GM12875 (cell line): ENCODE measurements around the gene PEX10.

ENCODE experiments used
- H3K4me3 ChIP-seq: one replicate; pipeline ENCODE4 v1.5.1; 2011; ENCODE audit warnings: low read depth, low read length, control low read depth
- CTCF ChIP-seq: IDR thresholded peaks from 2 replicates; pipeline ENCODE4 v1.5.1; 2011; ENCODE audit warnings: low read depth, mild to moderate bottlenecking, control low read depth, inconsistent platforms, low read length, moderate library complexity, borderline replicate concordance; ENCODE audit not compliant: insufficient read depth

The PEX10 gene

GRCh38 chr1:2388004-2388913 lies 24.1 kb downstream of the PEX10 start:
- no peak for TF ChIP-seq CTCF
- H3K4me3 ChIP-seq: no peak overlapping the region

- no peak for TF ChIP-seq CTCF
- no peak overlapping the region for H3K4me3 ChIP-seq
These were observed 25.4 kb downstream of the PEX10 start for GRCh38 chr1:2386636-2387611.

GRCh38 chr1:2385606-2386280 lies 26.6 kb downstream of the PEX10 start:
- H3K4me3 ChIP-seq: no peak overlapping the region
- no peak for TF ChIP-seq CTCF

DNA sequence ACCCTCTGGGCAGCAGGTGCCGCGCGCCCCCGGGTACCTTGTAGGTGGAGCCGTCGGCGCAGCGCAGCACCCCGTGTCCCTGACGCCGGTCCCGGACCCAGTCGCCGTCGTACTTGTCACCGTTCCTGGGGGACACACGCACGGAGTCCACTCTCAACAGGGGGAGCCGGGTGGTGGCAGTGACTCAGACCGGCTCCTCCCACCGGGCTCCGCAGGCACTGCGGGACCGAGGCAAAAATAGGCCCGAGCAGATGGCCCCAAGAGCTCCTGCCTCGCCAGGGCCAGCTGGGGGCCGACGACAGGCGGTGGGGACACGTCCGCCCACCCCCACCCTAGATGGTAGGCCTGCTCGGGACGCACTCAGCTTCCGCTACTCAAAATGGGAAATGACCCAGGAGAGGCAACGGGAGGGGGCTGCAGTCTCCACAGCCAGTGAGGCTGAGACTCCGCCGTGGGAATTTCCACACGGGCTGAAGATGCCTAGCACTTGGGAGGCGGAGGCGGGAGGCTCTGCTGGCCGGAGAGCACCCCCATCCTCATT lies 27.4 kb downstream of the PEX10 start:
- no peak for TF ChIP-seq CTCF
- no peak overlapping the region for H3K4me3 ChIP-seq

GRCh38 chr1:2384130-2384860 lies 28.1 kb downstream of the PEX10 start:
- no peak for TF ChIP-seq CTCF
- no peak overlapping the region for H3K4me3 ChIP-seq

GRCh38 chr1:2383576-2383975 lies 28.8 kb downstream of the PEX10 start:
- no peak overlapping the region for H3K4me3 ChIP-seq
- no peak for TF ChIP-seq CTCF
